GM18505 (cell line): Measurements from ENCODE around the gene INPP5A.

ENCODE experiments used
- ATAC-seq: cut with Tn5 transposase; IDR thresholded peaks from one replicate; pipeline ENCODE4 v1.9.1; 2021; ENCODE audit not compliant: unreplicated experiment
- POLR2A ChIP-seq: IDR thresholded peaks from 4 replicates; pipeline ENCODE4 v1.6.1; 2011; ENCODE audit warnings: borderline replicate concordance; ENCODE audit not compliant: insufficient read depth, insufficient read length; ENCODE audit errors: extremely low read depth

The INPP5A gene

DNA sequence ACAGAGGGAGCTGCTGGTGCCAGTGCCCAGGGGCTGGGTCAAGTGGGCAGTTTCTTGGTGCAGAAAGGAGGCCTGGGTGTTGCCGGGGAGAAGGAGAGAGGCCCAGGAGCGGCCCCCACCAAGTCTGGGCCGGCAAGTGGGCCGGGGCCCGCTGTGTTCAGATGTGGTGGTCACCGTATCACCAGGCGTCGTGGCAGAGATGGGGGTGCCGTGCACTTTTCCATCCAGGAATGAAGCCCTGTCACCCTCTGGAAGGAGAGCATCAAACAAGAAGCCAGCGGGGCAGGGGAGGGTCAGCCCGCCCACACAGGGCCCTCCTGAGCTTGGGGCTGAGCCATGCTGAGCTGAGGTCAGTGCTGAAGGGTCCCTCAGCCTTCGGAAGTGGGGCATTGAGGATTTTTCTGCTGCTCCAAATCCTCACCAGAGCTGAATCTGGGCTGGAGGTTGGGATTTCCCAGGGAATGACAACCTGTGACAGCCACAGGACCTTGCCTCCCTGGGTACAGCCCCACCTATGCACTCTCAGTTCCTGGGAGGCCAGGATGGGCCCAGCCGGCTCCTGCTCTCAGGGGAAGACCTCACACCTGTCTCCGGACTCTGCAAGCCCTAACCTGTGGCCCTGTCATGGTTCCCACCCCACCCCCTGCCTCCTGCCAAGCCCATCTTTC lies 27.9 kb upstream of the INPP5A start:
- no peak for TF ChIP-seq POLR2A
- no peak for ATAC-seq

DNA sequence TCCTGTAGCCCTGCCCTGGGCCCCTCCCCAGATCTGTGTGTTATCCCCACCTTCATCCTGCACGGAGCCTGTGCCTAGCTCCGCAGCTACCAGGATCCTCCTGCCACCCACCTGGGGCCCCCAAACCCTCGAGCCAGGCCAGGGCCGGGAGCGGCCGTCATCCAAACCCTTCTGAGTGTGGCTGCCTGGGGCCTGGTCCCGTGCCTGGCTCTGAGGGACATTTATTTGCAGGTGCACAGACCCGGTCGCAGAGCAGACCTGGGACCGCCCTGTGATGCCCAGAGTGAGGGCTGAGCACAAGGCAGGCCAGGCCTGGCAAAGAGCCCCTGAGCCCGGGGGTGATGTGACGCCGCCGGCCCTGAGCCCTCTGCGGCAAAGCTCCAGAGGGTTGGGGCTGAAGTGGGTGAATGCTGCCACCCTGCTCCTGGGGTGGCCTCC lies 27.4 kb upstream of the INPP5A start:
- TF ChIP-seq POLR2A: no peak
- ATAC-seq: no peak

DNA sequence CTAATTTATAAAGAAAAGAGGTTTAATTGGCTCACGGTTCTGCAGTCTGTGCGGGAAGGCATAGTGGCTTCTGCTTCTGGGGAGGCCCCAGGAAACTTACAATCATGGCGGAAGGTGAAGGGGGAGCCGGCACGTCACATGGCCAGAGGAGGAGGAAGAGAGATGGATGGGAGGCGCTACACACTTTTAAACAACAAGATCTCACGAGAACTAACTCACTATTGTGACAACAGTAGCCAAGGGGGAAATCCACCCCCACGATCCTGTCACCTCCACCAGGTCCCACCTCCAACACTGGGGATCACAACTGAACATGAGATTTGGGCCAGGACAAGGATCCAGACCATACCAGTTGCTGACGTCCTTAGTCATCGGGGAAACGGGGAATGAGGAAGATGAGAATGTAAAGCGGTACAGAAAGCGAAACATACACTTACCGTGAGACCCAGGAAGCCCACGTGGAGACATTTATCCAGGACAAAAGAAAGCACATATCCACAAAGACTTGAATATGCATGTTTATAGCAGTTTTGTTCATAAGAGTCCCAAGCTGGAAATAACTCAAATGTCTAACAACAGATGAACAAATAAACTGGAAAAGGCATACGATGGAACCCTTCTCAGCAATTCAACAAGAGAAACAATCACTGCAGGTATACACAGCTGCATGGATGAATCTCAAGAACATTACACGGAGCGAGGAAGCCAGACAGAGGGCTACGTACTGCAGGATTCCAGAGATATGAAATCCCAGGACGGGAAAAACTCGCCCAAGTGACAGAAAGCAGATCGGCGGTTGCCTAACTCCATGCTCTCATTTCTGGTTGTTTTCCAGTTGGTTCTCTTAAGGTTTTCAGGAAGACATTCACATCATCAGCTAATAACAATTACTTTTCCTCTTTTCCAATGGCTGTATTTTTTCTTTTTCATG lies 26.2 kb upstream of the INPP5A start:
- ATAC-seq: no peak

DNA sequence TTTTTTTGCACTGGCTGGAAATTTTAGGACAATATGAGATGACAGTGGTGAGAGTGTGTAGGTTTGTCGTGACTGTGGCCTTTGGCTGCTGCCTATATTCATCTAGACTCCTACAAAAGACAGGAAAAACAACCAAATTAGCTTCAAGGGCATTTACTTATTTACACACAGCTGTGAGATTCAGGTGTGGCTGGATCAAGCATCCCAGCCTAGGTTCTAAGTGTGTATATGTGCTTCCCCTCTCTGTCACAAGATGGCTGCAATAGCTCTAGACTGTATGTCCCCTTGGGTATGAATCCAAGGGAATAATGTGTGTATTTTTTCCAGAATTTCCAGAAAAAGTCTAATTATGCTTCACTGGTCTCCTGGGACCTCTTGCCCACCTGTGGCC lies 25.5 kb upstream of the INPP5A start:
- TF ChIP-seq POLR2A: no peak
- ATAC-seq: no peak

More for the DNA sequence above, 26.2 kb upstream of the INPP5A start:
- no peak for TF ChIP-seq POLR2A

DNA sequence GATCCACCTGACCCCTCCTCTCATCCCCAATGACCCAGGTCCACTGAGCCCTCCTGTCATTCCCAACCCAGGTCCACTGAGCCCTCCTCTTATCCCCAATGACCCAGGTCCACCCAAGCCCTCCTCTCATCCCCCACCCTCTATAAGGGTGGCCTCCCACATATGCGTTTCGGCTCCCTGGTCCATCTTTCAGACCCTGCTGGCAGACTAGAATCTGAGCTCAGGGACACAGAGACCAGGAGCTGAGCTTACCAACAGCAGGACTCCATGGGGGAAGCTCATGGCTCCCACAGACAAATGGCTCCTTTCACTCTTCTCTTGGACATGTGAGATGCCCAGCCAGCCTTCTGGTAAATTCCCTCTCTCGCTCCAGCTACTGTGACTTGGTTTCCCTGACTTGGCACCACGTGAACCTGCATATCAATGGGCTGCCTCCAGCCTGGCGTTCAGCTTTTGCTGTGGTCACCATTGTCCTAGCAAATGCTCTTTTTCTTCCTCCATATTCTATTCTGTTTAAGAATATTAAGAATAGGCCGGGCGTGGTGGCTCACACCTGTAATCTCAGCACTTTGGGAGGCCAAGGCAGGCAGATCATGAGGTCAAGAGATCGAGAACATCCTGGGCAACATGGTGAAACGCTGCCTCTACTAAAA lies 24.8 kb upstream of the INPP5A start:
- no peak for TF ChIP-seq POLR2A
- no peak for ATAC-seq

DNA sequence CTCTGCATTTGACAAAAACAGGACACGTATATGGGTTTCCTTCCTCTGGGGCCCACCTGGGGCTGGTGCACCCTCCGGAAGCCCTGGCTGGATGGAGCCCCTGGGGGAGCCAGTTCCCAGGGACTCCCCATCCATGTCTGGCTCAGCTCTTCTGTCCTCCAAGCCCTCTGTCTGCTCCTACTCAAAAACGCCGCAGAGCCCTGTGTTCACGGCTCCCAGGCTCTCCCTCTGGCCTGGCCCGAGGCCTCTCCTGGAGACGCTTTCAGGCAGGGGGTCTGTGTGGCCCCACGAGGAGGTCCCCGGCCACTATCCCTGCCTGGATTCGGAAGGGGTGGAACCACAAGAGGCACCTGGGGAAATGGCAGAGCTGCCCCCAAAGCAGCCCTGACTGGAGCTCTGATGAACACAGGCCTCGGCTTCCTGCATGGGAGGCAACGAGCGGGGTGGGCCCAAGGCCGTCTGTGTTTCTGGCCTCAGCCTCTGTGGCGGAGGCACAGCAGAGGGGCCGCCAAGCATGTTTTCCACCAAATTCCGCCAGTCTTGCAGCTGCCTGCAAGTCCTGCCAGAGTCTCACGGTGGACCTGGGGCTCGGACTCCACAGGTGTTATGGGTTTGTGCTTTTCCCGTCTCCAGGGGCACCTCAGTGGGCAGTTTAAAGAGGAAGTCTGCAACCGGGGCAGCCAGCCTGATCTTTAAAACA lies 22.6 kb upstream of the INPP5A start:
- ATAC-seq: no peak
- TF ChIP-seq POLR2A: no peak

DNA sequence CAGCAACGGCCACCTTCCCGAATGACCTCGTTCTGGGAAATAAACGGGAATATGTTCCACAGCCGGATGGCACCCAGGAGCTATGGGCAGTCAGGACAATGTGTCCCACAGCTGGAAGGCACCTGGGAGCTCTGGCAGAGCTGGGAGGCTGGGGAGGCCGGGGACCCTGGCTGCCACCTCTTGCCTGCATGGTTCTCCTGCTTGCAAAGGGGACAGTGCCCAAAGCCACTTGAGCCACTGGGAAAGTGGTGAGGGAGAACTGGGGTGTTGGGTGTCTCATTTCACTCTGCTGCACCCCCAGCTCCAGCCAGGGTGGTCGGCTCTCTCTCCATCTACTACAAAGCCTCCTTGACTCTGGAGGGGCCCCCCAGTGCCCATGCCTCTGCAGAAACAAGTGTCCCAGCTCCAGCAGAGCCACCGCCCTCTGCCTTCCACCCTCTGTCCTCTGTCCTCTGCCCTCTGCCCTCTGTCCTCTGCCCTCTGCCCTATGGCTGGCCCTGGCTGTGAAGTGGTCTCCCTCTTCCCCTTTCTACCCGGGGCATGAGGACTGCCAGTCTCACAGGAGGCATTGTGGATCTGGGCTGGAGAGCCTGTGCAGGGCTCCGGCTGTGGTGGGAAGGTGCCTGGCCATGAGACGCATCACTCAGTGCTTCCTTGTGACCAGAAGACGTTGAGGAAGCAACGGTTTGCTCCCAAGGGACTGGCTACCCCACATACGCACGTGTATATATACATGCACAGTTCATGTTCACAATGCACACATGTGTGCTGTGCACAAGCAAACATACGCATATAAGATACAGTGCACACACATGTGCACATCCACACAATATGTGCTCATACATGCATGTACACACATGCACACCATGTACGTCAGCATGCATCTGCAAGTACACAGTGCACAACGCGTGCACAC lies 21.5 kb upstream of the INPP5A start:
- ATAC-seq: no peak
- no peak for TF ChIP-seq POLR2A

DNA sequence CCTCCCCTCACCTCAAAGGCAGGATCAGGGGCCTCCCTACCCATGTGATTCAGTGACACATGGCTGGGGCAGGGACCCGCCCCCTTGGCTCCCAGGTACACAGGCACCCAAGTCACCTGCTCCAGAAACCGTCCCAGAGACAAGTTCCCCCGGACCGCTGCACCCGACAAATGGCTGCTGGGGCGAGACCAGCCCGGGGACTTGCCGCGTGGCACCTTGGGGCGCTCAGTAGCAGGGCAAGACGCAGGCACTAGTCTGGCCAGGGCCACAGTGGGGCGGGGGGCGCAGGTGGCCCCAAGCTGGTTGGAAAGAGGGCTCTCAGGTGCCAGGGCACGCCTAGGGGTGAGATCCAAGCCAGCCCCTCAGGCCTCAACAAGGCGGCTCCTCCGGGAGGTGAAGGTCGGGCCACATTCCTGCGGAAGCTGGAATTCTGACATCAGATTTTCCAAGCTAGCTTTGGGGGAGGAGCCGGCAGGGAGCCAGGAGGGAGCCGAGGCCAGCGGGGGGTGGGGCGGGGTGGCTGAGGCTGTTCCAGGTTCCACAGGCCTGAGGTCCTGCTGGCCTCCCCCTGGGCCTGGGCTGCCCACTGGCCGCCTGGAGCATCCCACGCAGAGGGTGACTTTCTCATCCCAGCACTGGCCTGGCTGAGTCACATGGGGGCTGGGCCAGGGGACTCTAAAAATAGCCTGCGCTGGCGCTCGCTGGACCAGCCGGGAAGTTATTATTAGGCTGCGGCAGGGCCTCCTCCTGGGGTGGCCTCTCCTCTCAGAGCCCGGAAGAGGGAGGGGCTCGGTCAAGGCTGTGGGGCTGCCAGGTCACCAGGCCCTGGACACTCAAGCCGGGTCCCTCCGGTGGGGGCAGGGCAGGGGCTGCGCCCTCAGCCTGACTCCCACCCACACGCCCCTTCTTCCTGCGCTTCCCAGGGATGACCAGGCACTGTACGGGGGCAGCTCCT lies 20.5 kb upstream of the INPP5A start:
- no peak for TF ChIP-seq POLR2A
- ATAC-seq: no peak

DNA sequence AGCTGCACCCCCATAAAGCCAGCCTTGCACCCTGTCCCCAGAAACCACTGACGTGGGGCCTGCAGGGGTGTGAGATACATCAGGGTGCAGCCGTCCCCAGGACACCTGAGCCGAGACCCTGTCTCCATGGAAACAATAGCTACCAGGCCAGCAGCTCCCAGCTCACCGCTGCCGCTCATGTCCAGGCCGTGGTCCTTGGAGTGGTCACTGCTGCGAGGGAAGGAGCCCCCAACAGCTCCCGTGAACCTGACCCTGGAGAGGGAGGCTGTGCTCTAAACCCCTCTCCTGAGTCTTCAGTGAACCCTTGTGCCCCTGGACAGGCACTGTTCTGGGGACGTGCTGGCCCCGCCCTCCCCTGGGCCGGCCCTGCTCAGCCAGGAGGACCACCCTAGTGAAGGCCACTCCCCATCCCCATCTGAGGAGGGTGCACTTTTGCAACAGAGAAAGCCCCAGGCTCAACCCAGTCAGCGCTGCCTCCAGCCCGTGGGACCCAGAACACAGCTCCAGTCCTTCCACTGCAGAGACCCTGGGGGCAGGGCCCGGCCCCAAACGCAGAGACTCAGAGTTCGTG lies 19.6 kb upstream of the INPP5A start:
- no peak for TF ChIP-seq POLR2A
- no peak for ATAC-seq

DNA sequence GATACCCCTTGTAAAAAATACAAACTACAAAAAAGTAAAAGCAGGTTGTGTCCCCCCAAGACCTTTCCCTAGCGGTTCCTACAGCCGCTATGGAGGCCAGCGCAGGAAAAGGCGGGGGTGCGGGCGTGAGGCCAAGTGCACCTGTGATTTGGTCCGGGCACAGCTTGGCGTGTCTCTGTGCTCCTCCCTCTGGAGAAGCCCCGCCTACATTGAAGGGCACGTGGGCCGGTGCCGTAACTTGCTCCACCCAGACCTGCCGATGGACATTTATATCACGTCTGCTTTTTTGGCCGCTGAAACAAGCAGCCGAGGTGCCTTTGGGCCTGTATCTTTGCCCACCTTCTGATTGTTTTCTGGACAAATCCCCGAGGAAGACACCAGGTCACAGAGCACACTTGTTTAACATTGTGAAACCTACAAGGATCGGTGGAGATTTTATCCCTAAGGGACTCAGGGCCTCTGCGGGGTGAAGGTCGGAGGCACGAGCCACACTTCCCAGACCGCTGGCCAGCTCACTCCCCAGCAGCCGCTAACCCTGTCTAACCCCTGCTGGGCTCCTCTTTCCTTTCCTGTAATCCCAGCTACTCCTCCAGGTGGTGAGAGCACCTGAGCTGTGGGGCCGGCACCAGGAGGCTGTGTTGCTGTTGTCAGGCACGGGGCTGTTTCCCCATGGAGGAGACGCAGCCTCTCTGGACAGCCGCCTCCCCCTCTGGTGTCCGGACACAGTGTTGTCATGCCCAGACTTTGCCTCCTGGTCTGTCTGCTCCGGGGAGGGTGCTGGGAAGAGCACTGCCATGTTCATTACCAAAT lies 18.8 kb upstream of the INPP5A start:
- no peak for ATAC-seq

More for the DNA sequence above, 18.8 kb upstream of the INPP5A start:
- no peak for TF ChIP-seq POLR2A
